HCT116 (cell line): ENCODE results near the gene GHRHR. TPM values are rescaled to one million over a fixed set of nuclear protein-coding genes. Genes with fewer than 3 reads are reported as not detected.

ENCODE experiments used
- ATAC-seq: fragments of 200-7000 bp; cut with Tn5 transposase; 2 replicates; pipeline ENCODE4 v1.9.1; 2020; ENCODE audit warnings: mild to moderate bottlenecking, moderate library complexity
- BruUV-seq: library from RNA; stranded (reverse); fragments of 400-500 nt; replicated peaks from 2 replicates; lab custom pipeline; 2021; lab: Mats Ljungman, UMichigan
- CTCF ChIA-PET: fragments of 300-600 bp; sonication (Branson Sonifier 250); formaldehyde crosslinking; loops from one replicate; lab custom pipeline; 2021; ENCODE audit warnings: antibody characterized with exemption; lab: Charles Lee
- POLR2A ChIA-PET: fragments of 300-600, 350-600 bp; sonication (Branson Sonifier 250); formaldehyde crosslinking; loops from one replicate; lab custom pipeline; 2021; ENCODE audit warnings: antibody characterized with exemption; lab: Charles Lee
- RAD21 ChIA-PET, 2 experiments: fragments of 300-600 bp; sonication (Branson Sonifier 250); formaldehyde crosslinking; loops; one replicate each; lab custom pipeline; 2023; ENCODE audit warnings: low total read pairs in 2 of 2; ENCODE audit not compliant: uncharacterized antibody in 2 of 2, unreplicated experiment in 2 of 2, low non-redundant PET in 1 of 2; lab: Charles Lee
- DNase-seq: peaks from one replicate; pipeline ENCODE4 v3.0.0-alpha.2; 2010; ENCODE audit warnings: low read depth, low spot score
- H2AFZ ChIP-seq: fragments of 200-600 bp; shearing (Covaris generic), sonication (generic); 2 replicates; pipeline ENCODE4 v1.6.1; 2017; ENCODE audit warnings: low read depth, mixed run types, mixed read lengths, antibody characterized with exemption, low read length; ENCODE audit not compliant: poor library complexity, severe bottlenecking
- H3K27ac ChIP-seq: 2 replicates; pipeline ENCODE4 v1.5.1; 2012; ENCODE audit warnings: low read depth, low read length
- H3K27me3 ChIP-seq: fragments of 200-600 bp; sonication (generic); 2 replicates; pipeline ENCODE4 v1.6.1; 2016; ENCODE audit warnings: mixed run types, low read length, mixed read lengths; ENCODE audit not compliant: insufficient read depth
- H3K36me3 ChIP-seq, 2 experiments: fragments of 200-500 bp in 1 of 2; fragments of 200-600 bp in 1 of 2; sonication (Bioruptor generic) in 1 of 2; sonication (generic) in 1 of 2; 2 replicates each; pipeline versions ENCODE4 v1.5.1 to v1.6.1; 2014 to 2016; ENCODE audit warnings: low read length in 2 of 2, inconsistent platforms in 1 of 2, mixed read lengths in 1 of 2, mixed run types in 1 of 2; ENCODE audit not compliant: insufficient read depth in 2 of 2, control insufficient read depth in 1 of 2
- H3K4me1 ChIP-seq, 2 experiments: fragments of 200-600 bp in 1 of 2; sonication (generic) in 1 of 2; 2 replicates each; pipeline versions ENCODE4 v1.5.1 to v1.6.1; 2012 to 2017; ENCODE audit warnings: low read length in 2 of 2, inconsistent platforms in 1 of 2, mild to moderate bottlenecking in 1 of 2, mixed read lengths in 1 of 2, mixed run types in 1 of 2, moderate library complexity in 1 of 2; ENCODE audit not compliant: insufficient read depth in 2 of 2, control insufficient read depth in 1 of 2
- H3K4me2 ChIP-seq: fragments of 200-600 bp; sonication (generic); 2 replicates; pipeline ENCODE4 v1.6.1; 2017; ENCODE audit warnings: mixed run types, low read length, mixed read lengths
- H3K4me3 ChIP-seq, 2 experiments: fragments of 200-600 bp in 1 of 2; sonication (generic) in 1 of 2; replicated peaks in 1 of 2; 2 replicates each; pipeline ENCODE4 v1.5.1; 2011 to 2016; ENCODE audit warnings: low read length in 2 of 2, control low read depth in 1 of 2, low read depth in 1 of 2, mild to moderate bottlenecking in 1 of 2, mixed read lengths in 1 of 2, mixed run types in 1 of 2
- H3K79me2 ChIP-seq: fragments of 200-600 bp; sonication (generic); 2 replicates; pipeline ENCODE4 v1.6.1; 2017; ENCODE audit warnings: mild to moderate bottlenecking, mixed run types, low read length, moderate library complexity, mixed read lengths; ENCODE audit not compliant: insufficient read depth
- H3K9ac ChIP-seq: fragments of 200-600 bp; sonication (generic); 2 replicates; pipeline ENCODE4 v1.6.1; 2016; ENCODE audit warnings: low read length, mixed read lengths
- H3K9me2 ChIP-seq: fragments of 200-600 bp; sonication (generic), shearing (Covaris generic); 2 replicates; pipeline ENCODE4 v1.6.1; 2017; ENCODE audit warnings: mixed run types, mild to moderate bottlenecking, moderate library complexity; ENCODE audit not compliant: insufficient read depth
- H3K9me3 ChIP-seq, 2 experiments: fragments of 200-500 bp in 1 of 2; fragments of 200-600 bp in 1 of 2; sonication (Bioruptor generic) in 1 of 2; sonication (generic) in 1 of 2; 2 replicates each; pipeline ENCODE4 v1.6.1; 2014 to 2017; ENCODE audit warnings: low read length in 2 of 2, mixed read lengths in 2 of 2, inconsistent platforms in 1 of 2, low read depth in 1 of 2, mild to moderate bottlenecking in 1 of 2, mixed run types in 1 of 2, moderate library complexity in 1 of 2; ENCODE audit not compliant: control insufficient read depth in 1 of 2, insufficient read depth in 1 of 2
- H4K20me1 ChIP-seq: fragments of 200-600 bp; sonication (generic), shearing (Covaris generic); 2 replicates; pipeline ENCODE4 v1.6.1; 2017; ENCODE audit warnings: mixed run types, mild to moderate bottlenecking, moderate library complexity; ENCODE audit not compliant: insufficient read depth
- EGR1 ChIP-seq: IDR thresholded peaks from 2 replicates; pipeline ENCODE4 v1.6.1; 2012; ENCODE audit warnings: low read depth
- EZH2 ChIP-seq: fragments of 200-600 bp; sonication (generic); IDR thresholded peaks from 2 replicates; pipeline ENCODE4 v1.6.1; 2017; ENCODE audit warnings: antibody characterized with exemption, mixed run types
- REST ChIP-seq: IDR thresholded peaks from 2 replicates; pipeline ENCODE4 v1.6.1; 2012; ENCODE audit warnings: low read depth
- TCF7L2 ChIP-seq: IDR thresholded peaks from 2 replicates; pipeline ENCODE4 v1.7.0; 2011; ENCODE audit warnings: borderline replicate concordance, inconsistent platforms; ENCODE audit not compliant: insufficient read depth, insufficient read length; ENCODE audit errors: extremely low read depth
- intact Hi-C: fragments of 100-400 bp; cut with micrococcal nuclease; formaldehyde crosslinking; loops from 2 replicates; pipeline ENCODE4 v1.10.0; 2022
- total RNA-seq: library from RNA; stranded (reverse); gene quantifications from one replicate; pipeline ENCODE4 v1.2.1, GENCODE V29; 2021; ENCODE audit not compliant: unreplicated experiment
- TF ChIP-seq, protein P1 (sequence below): IDR thresholded peaks from 2 replicates; pipeline ENCODE4 v1.6.1; 2012

GHRHR gene
- total RNA-seq, 1 experiment from 2014 or later = not detected

- TF ChIP-seq, protein P1, sequence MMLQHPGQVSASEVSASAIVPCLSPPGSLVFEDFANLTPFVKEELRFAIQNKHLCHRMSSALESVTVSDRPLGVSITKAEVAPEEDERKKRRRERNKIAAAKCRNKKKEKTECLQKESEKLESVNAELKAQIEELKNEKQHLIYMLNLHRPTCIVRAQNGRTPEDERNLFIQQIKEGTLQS = no peak
- TF ChIP-seq REST = no peak
- TF ChIP-seq TCF7L2 = no peak
Observed at GRCh38 chr7:31017721-31018120, 54.0 kb downstream of the GHRHR start (continued).

DNA sequence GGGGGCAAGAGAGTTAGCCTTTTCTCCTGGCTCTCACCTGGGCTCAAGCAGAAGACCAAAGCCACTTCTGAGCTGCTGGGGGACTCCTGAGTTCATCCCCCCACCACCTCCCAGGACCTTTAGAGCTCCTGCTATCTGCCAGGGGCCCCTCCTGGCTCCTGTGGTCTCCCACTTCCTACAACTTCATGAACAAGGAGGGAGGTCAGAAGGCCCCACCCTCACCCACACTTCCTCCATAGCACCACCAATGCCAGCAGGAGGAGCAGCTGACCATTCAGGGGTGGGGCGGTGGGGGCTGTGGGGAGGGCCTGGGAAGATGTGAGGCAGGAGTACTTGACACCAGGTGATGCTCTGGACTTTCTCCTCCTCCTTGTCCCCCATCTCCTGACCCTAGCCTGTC, 55.8 kb downstream of the GHRHR start:
- H3K4me3 ChIP-seq = no peak overlapping the region
- no peak for TF ChIP-seq EGR1
- no peak for TF ChIP-seq EZH2
- TF ChIP-seq, all 23 proteins: peak for 0
- no peak for ATAC-seq
- BruUV-seq = no TSS peak
- H3K9ac ChIP-seq = no peak overlapping the region
- ChIA-PET POLR2A (no interaction called here), RAD21 (no interaction called here), CTCF (interaction anchor here (1.2 kb wide), 1 partner anchor 103 kb away, joined by 4 read pairs; no protein-coding TSS in a partner anchor)
- H3K27ac ChIP-seq = no peak overlapping the region
- intact Hi-C loops = no loop called here
- no peak for DNase-seq
- no peaks in the 10 kb centered on the region for H4K20me1 ChIP-seq
- no peaks in the 10 kb centered on the region for H3K27me3 ChIP-seq
- H3K9me3 ChIP-seq = no peaks in the 10 kb centered on the region
- no peaks in the 10 kb centered on the region for H3K36me3 ChIP-seq
- H3K4me1 ChIP-seq = peaks cover 0 to 5% of the 10 kb centered on the region in 2 experiments; a peak in 1 of 4 replicates
- no peaks in the 10 kb centered on the region for H3K79me2 ChIP-seq
- H3K4me2 ChIP-seq = no peak overlapping the region
- H2AFZ ChIP-seq = no peak overlapping the region
- H3K9me2 ChIP-seq = no peaks in the 10 kb centered on the region
